NT2/D1 (cell line): ENCODE measurements around the gene SUSD1.

ENCODE experiments used
- SUZ12 ChIP-seq: IDR thresholded peaks from 2 replicates; pipeline ENCODE4 v1.6.1; 2011; ENCODE audit not compliant: insufficient read length, insufficient read depth; ENCODE audit errors: extremely low read depth
- ZNF274 ChIP-seq: IDR thresholded peaks from 2 replicates; pipeline ENCODE4 v1.6.1; 2011; ENCODE audit warnings: mild to moderate bottlenecking, low read depth, low read length

- no peak for TF ChIP-seq SUZ12
- TF ChIP-seq ZNF274: no peak
Observed at GRCh38 chr9:112056996-112057395, 118.1 kb downstream of the SUSD1 start.
